ENCODE results near the gene SLC36A2. TPM values are rescaled to one million over a fixed set of nuclear protein-coding genes. Genes with fewer than 3 reads are reported as not detected.
"Not testable (repeated sequence)": the region's sequence is repeated elsewhere in the genome, so short reads cannot be mapped to it uniquely, and the experiment has no call there.

The SLC36A2 gene
- total RNA-seq, 2 experiments from 2014 or later: not detected

DNA sequence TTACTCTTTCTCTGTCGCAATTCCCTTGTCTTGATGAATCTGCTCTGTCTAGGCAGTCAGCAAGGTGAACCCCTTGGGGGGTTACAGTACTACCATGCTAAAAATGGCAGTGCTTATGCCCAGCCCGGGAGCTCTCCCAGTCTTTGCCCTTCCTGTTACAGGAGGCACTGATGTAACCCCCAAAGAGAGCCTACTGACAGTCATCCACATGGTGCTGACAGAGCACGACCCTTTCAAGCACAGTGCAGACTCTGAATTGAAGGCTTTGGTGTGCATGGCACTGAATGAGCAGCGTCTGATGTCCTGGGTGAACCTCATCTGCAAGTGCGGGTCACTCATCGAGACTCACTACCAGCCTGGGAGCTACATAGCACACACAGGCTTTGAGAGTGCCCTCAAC, 34.5 kb upstream of the SLC36A2 start:
- peaks cover 4% of the 10 kb centered on the region for H3K27me3 Mint-ChIP-seq
- intact Hi-C loops (cut with micrococcal nuclease): no loop called here
- H3K9me3 Mint-ChIP-seq: no peaks in the 10 kb centered on the region
- DNase-seq (no peak), ATAC-seq (no peak)
- POLR2A ChIA-PET: no interaction called here
- no peak overlapping the region for H3K4me3 Mint-ChIP-seq
- H3K27ac Mint-ChIP-seq: no peak overlapping the region
- no peaks in the 10 kb centered on the region for H3K4me1 Mint-ChIP-seq (ENCODE audit: low read depth)
- H3K36me3 Mint-ChIP-seq (ENCODE audit: low read depth): no peaks in the 10 kb centered on the region
- TF ChIP-seq, protein P1, sequence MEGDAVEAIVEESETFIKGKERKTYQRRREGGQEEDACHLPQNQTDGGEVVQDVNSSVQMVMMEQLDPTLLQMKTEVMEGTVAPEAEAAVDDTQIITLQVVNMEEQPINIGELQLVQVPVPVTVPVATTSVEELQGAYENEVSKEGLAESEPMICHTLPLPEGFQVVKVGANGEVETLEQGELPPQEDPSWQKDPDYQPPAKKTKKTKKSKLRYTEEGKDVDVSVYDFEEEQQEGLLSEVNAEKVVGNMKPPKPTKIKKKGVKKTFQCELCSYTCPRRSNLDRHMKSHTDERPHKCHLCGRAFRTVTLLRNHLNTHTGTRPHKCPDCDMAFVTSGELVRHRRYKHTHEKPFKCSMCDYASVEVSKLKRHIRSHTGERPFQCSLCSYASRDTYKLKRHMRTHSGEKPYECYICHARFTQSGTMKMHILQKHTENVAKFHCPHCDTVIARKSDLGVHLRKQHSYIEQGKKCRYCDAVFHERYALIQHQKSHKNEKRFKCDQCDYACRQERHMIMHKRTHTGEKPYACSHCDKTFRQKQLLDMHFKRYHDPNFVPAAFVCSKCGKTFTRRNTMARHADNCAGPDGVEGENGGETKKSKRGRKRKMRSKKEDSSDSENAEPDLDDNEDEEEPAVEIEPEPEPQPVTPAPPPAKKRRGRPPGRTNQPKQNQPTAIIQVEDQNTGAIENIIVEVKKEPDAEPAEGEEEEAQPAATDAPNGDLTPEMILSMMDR (IDR thresholded peaks at IDR 0.05): no peak
- CTCF ChIA-PET: no interaction called here

DNA sequence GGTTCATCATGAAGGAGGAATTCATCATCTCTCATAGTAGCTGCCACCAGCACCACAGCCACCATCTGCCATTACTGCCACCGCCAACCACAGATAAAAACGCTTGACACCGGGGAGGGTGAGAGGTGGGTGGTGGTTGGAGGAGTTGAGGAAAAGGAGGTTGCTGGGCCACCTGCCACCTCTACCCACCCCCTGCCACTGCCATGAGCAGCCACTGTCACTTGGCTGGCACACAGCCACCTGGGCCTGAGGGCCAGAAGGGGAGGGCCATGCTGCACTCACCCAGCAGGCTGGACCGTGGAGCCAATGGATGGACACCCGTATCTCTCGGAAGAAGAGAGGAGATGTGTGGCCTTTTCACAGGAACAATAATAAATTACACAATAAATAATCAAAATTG, 31.3 kb upstream of the SLC36A2 start:
- ChIA-PET POLR2A (no interaction called here), CTCF (no interaction called here)
- Mint-ChIP-seq H3K27me3 (peaks cover 4% of the 10 kb centered on the region), H3K36me3 (ENCODE audit: low read depth) (no peaks in the 10 kb centered on the region), H3K27ac (no peak overlapping the region), H3K9me3 (no peaks in the 10 kb centered on the region), H3K4me1 (ENCODE audit: low read depth) (no peaks in the 10 kb centered on the region), H3K4me3 (no peak overlapping the region)
- TF ChIP-seq, protein P1 (IDR thresholded peaks at IDR 0.05): no peak
- ATAC-seq (no peak), DNase-seq (no peak)
- intact Hi-C loops (cut with micrococcal nuclease): no loop called here

DNA sequence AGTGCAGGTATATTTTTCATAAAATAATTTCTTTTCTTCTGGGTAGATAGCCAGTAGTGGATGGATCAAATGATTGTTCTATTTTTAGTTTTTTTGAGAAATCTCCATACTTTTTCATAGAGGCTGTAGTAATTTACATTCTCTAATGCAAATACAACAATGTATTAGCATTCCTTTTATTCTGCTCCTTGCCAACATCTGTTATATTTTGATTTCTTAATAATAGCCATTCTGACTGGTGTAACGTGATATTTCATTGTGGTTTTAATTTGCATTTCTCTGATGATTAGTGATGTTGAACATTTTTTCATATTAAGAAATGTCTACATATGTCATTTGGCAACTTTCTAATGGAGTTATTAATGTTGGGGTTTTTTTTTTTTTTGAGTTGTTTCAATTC, 27.2 kb upstream of the SLC36A2 start:
- intact Hi-C loops (cut with micrococcal nuclease): no loop called here
- TF ChIP-seq, protein P1 (IDR thresholded peaks at IDR 0.05): no peak
- CTCF ChIA-PET: no interaction called here

DNA sequence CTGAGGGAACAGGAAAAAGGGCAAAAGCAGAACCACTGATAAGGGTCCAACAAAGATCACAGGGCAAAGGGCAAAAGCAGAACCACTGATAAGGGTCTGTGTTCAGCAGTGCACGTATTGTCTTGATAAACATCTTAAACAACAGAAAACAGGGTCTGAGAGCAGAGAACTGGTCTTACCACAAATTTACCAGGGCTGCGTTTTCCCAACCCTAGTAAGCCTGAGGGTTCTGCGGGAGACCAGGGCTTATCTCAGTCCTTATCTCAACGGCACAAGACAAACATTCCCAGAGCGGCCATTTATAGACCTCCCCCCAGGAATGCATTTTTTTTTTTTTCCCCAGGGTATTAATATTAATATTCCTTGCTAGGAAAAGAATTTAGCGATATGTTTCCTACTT, 19.7 kb upstream of the SLC36A2 start:
- H3K27me3 Mint-ChIP-seq: not testable (repeated sequence)

More for the DNA sequence above, 27.2 kb upstream of the SLC36A2 start:
- Mint-ChIP-seq H3K36me3 (ENCODE audit: low read depth) (no peaks in the 10 kb centered on the region), H3K27ac (no peak overlapping the region), H3K9me3 (no peaks in the 10 kb centered on the region), H3K4me3 (no peak overlapping the region), H3K4me1 (ENCODE audit: low read depth) (no peaks in the 10 kb centered on the region), H3K27me3 (peaks cover 4% of the 10 kb centered on the region)
- no peak for ATAC-seq
- POLR2A ChIA-PET: no interaction called here
- DNase-seq: no peak

DNA sequence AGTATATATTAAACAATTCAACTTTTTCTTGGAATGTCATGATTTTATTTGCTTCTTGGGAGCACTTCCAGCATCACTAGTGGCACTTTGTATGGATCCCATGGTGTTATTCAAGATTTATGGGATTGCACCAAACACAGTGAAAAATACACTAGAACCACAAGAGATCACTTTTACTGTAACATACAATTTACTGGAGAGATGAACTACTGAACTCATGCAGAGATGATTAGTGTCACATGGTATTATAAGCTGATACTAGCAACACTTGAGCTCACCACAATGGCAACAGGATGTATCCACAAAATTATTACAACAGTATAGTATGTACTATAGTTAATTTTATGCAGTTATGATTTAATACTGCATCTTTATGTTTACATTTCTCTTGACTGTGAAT, 16.3 kb upstream of the SLC36A2 start:
- H3K9me3 Mint-ChIP-seq: peaks cover 38% of the 10 kb centered on the region
- CTCF ChIA-PET: no interaction called here

More for the DNA sequence above, 19.7 kb upstream of the SLC36A2 start:
- H3K9me3 Mint-ChIP-seq: peaks cover 35% of the 10 kb centered on the region
- H3K36me3 Mint-ChIP-seq (ENCODE audit: low read depth); H3K4me3 Mint-ChIP-seq; H3K4me1 Mint-ChIP-seq (ENCODE audit: low read depth); DNase-seq; H3K27ac Mint-ChIP-seq; POLR2A ChIA-PET; CTCF ChIA-PET; ATAC-seq; intact Hi-C loops (cut with micrococcal nuclease): not testable (repeated sequence)

More for the DNA sequence above, 16.3 kb upstream of the SLC36A2 start:
- peaks cover 1% of the 10 kb centered on the region for H3K36me3 Mint-ChIP-seq (ENCODE audit: low read depth)
- intact Hi-C loops (cut with micrococcal nuclease): no loop called here
- TF ChIP-seq, protein P1 (IDR thresholded peaks at IDR 0.05): no peak
- ATAC-seq: no peak
- no peaks in the 10 kb centered on the region for H3K4me1 Mint-ChIP-seq (ENCODE audit: low read depth)
- H3K4me3 Mint-ChIP-seq: no peak overlapping the region
- no peak for DNase-seq
- no peak overlapping the region for H3K27ac Mint-ChIP-seq
- H3K27me3 Mint-ChIP-seq: peaks cover 3% of the 10 kb centered on the region
- POLR2A ChIA-PET: no interaction called here

All from activated CD8-positive, alpha-beta T cell treated with anti-CD3 and anti-CD28 coated beads for 36 hours (primary cell).